GM12865 (cell line): ENCODE data around the gene FOXJ1.

Experiments
- DNase-seq: peaks from one replicate; pipeline ENCODE4 v3.0.0; 2010; ENCODE audit warnings: low read depth
- H3K4me3 ChIP-seq: 2 replicates; pipeline ENCODE4 v1.5.1; 2011; ENCODE audit warnings: mild to moderate bottlenecking, low read depth, low read length, control low read depth
- CTCF ChIP-seq: IDR thresholded peaks from 2 replicates; pipeline ENCODE4 v1.5.1; 2011; ENCODE audit warnings: low read length, control low read depth, low read depth, inconsistent platforms; ENCODE audit not compliant: insufficient read depth; ENCODE audit errors: missing control alignments

FOXJ1 gene

DNA sequence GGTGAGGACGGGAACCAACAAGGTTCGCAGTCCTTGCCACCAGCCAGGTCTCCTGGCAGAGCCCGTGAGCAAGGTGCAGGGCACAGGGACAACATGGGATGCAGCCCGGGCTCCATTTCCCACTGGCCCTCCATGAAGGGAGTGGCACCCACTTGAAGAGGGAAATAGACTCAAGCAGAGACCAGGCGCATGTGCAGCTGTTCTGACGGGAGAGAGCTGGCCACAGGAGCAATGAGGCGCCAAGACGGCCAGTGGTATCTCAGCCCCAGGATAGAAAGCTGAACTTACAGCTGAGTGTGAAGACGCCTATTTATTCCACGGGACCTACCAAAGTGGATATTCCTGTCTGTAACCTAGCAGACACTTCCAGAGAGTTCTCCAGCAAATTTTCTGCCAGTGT, 8.2 kb upstream of the FOXJ1 start:
- no peak overlapping the region for H3K4me3 ChIP-seq
- DNase-seq: no peak
- TF ChIP-seq CTCF: no peak

GRCh38 chr17:76148015-76148326, 6.9 kb upstream of the FOXJ1 start:
- TF ChIP-seq CTCF: no peak
- DNase-seq: no peak
- no peak overlapping the region for H3K4me3 ChIP-seq

- no peak overlapping the region for H3K4me3 ChIP-seq
- peak; percentile 18 for TF ChIP-seq CTCF
- DNase-seq: no peak
These were observed 6.4 kb upstream of the FOXJ1 start for GRCh38 chr17:76147211-76148014.

- DNase-seq: no peak
- no peak for TF ChIP-seq CTCF
- no peak overlapping the region for H3K4me3 ChIP-seq
These were observed 5.2 kb upstream of the FOXJ1 start for GRCh38 chr17:76146053-76146851.

GRCh38 chr17:76145231-76146052, 4.4 kb upstream of the FOXJ1 start:
- H3K4me3 ChIP-seq: peak overlapping the region; percentile 14; the same call in 1 of the 2 replicates
- no peak for TF ChIP-seq CTCF
- DNase-seq: peak; percentile 57

DNA sequence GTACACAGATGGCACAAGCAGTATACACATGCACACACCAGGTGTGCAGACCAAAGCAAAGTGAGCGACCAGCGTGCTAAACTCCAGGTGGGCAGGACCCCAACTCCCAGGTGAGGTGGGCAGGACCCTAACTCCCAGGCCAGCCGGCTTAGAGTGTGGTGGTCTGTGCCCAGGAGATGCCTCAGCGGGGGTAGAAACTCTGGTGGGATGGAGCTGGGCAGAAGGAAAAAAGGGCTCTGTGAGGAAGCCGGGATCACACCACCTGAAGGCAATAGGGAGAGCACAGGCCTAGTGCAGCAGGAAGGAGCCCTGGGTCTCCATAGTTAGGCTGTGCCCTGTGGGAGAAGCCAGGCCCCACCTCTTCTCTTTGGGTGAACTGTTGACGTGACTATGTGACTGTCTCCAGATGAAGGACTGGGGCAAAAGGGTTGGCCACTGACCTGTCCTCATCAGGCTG, 1.6 kb upstream of the FOXJ1 start:
- DNase-seq: no peak
- no peak for TF ChIP-seq CTCF
- H3K4me3 ChIP-seq: no peak overlapping the region
